IMR-90 (cell line): ENCODE data around the gene USP16. TPM values are rescaled to one million over a fixed set of nuclear protein-coding genes. Genes with fewer than 3 reads are reported as not detected.

Source experiments
- ATAC-seq: fragments of 200-7000 bp; cut with Tn5 transposase; 2 replicates; pipeline ENCODE4 v1.9.1; 2020; ENCODE audit warnings: low read depth, mild to moderate bottlenecking, moderate library complexity
- BruUV-seq: library from RNA; stranded (reverse); fragments of 400-500 nt; replicated peaks from 2 replicates; lab custom pipeline; 2021; lab: Mats Ljungman, UMichigan
- CTCF ChIA-PET: fragments of 300-600 bp; formaldehyde crosslinking; extraction: SDS; loops from one replicate; lab custom pipeline; 2021; ENCODE audit warnings: antibody characterized with exemption; lab: Yijun Ruan, JAX
- POLR2A ChIA-PET: fragments of 300-600 bp; sonication (Branson Sonifier 250); formaldehyde crosslinking; loops from one replicate; lab custom pipeline; 2022; ENCODE audit warnings: antibody characterized with exemption; ENCODE audit not compliant: unreplicated experiment; lab: Charles Lee
- DNase-seq: peaks from one replicate; pipeline ENCODE4 v3.0.0; 2013
- H2AFZ ChIP-seq: replicated peaks from 2 replicates; pipeline ENCODE3; 2013; ENCODE audit warnings: low read length, mild to moderate bottlenecking; ENCODE audit not compliant: poor library complexity
- H2AK5ac ChIP-seq: 2 replicates; pipeline ENCODE4 v1.6.1; 2013; ENCODE audit warnings: low read depth, low read length, inconsistent platforms
- H2AK9ac ChIP-seq: replicated peaks from 2 replicates; pipeline ENCODE3; 2013; ENCODE audit warnings: mild to moderate bottlenecking, low read depth, low read length, moderate library complexity; ENCODE audit not compliant: poor library complexity
- H2BK120ac ChIP-seq: 2 replicates; pipeline ENCODE4 v1.6.1; 2013; ENCODE audit warnings: low read depth, low read length, inconsistent platforms
- H2BK15ac ChIP-seq: 3 replicates; pipeline ENCODE4 v1.6.1; 2013; ENCODE audit warnings: low read depth, low read length, inconsistent platforms
- H2BK20ac ChIP-seq: 2 replicates; pipeline ENCODE4 v1.6.1; 2013; ENCODE audit warnings: low read depth, mild to moderate bottlenecking, inconsistent platforms, low read length, moderate library complexity
- H2BK5ac ChIP-seq: 2 replicates; pipeline ENCODE4 v1.6.1; 2013; ENCODE audit warnings: mild to moderate bottlenecking, low read depth, low read length, inconsistent platforms; ENCODE audit not compliant: poor library complexity, severe bottlenecking
- H3K14ac ChIP-seq: replicated peaks from 2 replicates; pipeline ENCODE4 v1.6.1; 2013; ENCODE audit warnings: low read depth, low read length, inconsistent platforms
- H3K18ac ChIP-seq: 2 replicates; pipeline ENCODE4 v1.6.1; 2013; ENCODE audit warnings: low read depth, low read length, control low read depth
- H3K23ac ChIP-seq: 2 replicates; pipeline ENCODE4 v1.6.1; 2013; ENCODE audit warnings: low read depth, low read length, inconsistent platforms
- H3K27ac ChIP-seq: 2 replicates; pipeline ENCODE4 v1.5.1; 2013; ENCODE audit warnings: mild to moderate bottlenecking, control low read depth, low read length; ENCODE audit not compliant: insufficient read depth
- H3K27me3 ChIP-seq: 2 replicates; pipeline ENCODE4 v1.6.1; 2013; ENCODE audit warnings: low read length; ENCODE audit not compliant: control insufficient read depth, insufficient read depth
- H3K36me3 ChIP-seq: 2 replicates; pipeline ENCODE4 v1.6.1; 2013; ENCODE audit warnings: low read length, mixed read lengths; ENCODE audit not compliant: control insufficient read depth, insufficient read depth
- H3K4ac ChIP-seq: 2 replicates; pipeline ENCODE4 v1.6.1; 2013; ENCODE audit warnings: low read depth, low read length, inconsistent platforms
- H3K4me1 ChIP-seq: 2 replicates; pipeline ENCODE4 v1.6.1; 2013; ENCODE audit warnings: low read length, mixed read lengths; ENCODE audit not compliant: control insufficient read depth, insufficient read depth
- H3K4me2 ChIP-seq: 2 replicates; pipeline ENCODE4 v1.6.1; 2013; ENCODE audit warnings: low read depth, mild to moderate bottlenecking, control low read depth, low read length, moderate library complexity
- H3K4me3 ChIP-seq: 2 replicates; pipeline ENCODE4 v1.5.1; 2013; ENCODE audit warnings: low read depth, mild to moderate bottlenecking, control low read depth, low read length, moderate library complexity; ENCODE audit not compliant: insufficient read depth
- H3K56ac ChIP-seq: 2 replicates; pipeline ENCODE4 v1.6.1; 2013; ENCODE audit warnings: low read length, inconsistent platforms; ENCODE audit not compliant: insufficient read depth; ENCODE audit errors: extremely low read depth
- H3K79me1 ChIP-seq, 2 experiments: 2 replicates each; pipeline ENCODE4 v1.6.1; 2013; ENCODE audit warnings: low read length in 2 of 2, inconsistent platforms in 1 of 2, low read depth in 1 of 2
- H3K9ac ChIP-seq: 2 replicates; pipeline ENCODE4 v1.6.1; 2013; ENCODE audit warnings: low read depth, low read length, control low read depth
- H3K9me1 ChIP-seq: 2 replicates; pipeline ENCODE4 v1.6.1; 2013; ENCODE audit warnings: low read length, inconsistent platforms; ENCODE audit not compliant: insufficient read depth
- H3K9me3 ChIP-seq: 2 replicates; pipeline ENCODE4 v1.6.1; 2013; ENCODE audit warnings: low read length; ENCODE audit not compliant: control insufficient read depth, insufficient read depth
- H4K20me1 ChIP-seq: 2 replicates; pipeline ENCODE4 v1.6.1; 2013; ENCODE audit warnings: low read length, inconsistent platforms; ENCODE audit not compliant: insufficient read depth
- H4K5ac ChIP-seq: 2 replicates; pipeline ENCODE4 v1.6.1; 2013; ENCODE audit warnings: mild to moderate bottlenecking, low read depth, low read length, control low read depth
- H4K8ac ChIP-seq, 2 experiments: 2 replicates each; pipeline ENCODE4 v1.6.1; 2013; ENCODE audit warnings: low read depth in 2 of 2, low read length in 2 of 2, control low read depth in 1 of 2, inconsistent platforms in 1 of 2
- H4K91ac ChIP-seq: 2 replicates; pipeline ENCODE4 v1.6.1; 2013; ENCODE audit warnings: low read depth, low read length, inconsistent platforms; ENCODE audit not compliant: insufficient read depth
- CEBPB ChIP-seq: IDR thresholded peaks from 2 replicates; pipeline ENCODE4 v1.6.1; 2012; ENCODE audit warnings: low read depth, low read length, improper control_type of control experiment
- CHD1 ChIP-seq: IDR thresholded peaks from 2 replicates; pipeline ENCODE4 v1.6.1; 2012; ENCODE audit warnings: low read depth, low read length, improper control_type of control experiment
- MXI1 ChIP-seq: IDR thresholded peaks from 2 replicates; pipeline ENCODE4 v1.6.1; 2012; ENCODE audit warnings: low read depth, mild to moderate bottlenecking, low read length, moderate library complexity, borderline replicate concordance
- RFX5 ChIP-seq: IDR thresholded peaks from 2 replicates; pipeline ENCODE4 v1.8.0; 2012; ENCODE audit warnings: low read depth, mild to moderate bottlenecking, low read length, moderate library complexity
- WGBS, 2 experiments: methylation state at CpG; one replicate each; pipeline versions ENCODE4 v1.1.5 to v1.1.7; 2013; ENCODE audit warnings: missing lambda C conversion rate in 2 of 2; ENCODE audit not compliant: insufficient read length in 1 of 2; ENCODE audit errors: extremely low coverage in 2 of 2; 5-methylcytosine and 5-hydroxymethylcytosine counted together
- dilution Hi-C: fragments of 300-500 bp; cut with HindIII; formaldehyde crosslinking; loops from one replicate; pipeline ENCODE4 v1.14.3; 2018; ENCODE audit warnings: low sequenced_read_pairs; ENCODE audit not compliant: unreplicated experiment
- in situ Hi-C: fragments of 300-500 bp; cut with MboI; formaldehyde crosslinking; loops from 3 replicates; pipeline ENCODE4 v1.14.3; 2019; ENCODE audit warnings: low sequenced_read_pairs, inconsistent platforms, mixed read lengths
- intact Hi-C: fragments of 100-400 bp; cut with micrococcal nuclease; formaldehyde crosslinking; loops from 2 replicates; pipeline ENCODE4 v1.10.0; 2022
- polyA plus RNA-seq, 3 experiments: library from polyadenylated mRNA; depleted of rRNA; stranded (reverse); fragments of >200 nt; gene quantifications; 2 replicates each; pipeline ENCODE4 v1.2.3, GENCODE V29; 2012; ENCODE audit warnings: low replicate concordance in 1 of 3
- total RNA-seq: library from RNA; depleted of rRNA; stranded (reverse); fragments of >200 nt; gene quantifications from 2 replicates; pipeline ENCODE4 v1.2.3, GENCODE V29; 2012

USP16 gene
- total and polyA plus RNA-seq, 2 of the 4 experiments (the other 2 are of a cell fraction) = 15.5 to 28.7 TPM

DNA sequence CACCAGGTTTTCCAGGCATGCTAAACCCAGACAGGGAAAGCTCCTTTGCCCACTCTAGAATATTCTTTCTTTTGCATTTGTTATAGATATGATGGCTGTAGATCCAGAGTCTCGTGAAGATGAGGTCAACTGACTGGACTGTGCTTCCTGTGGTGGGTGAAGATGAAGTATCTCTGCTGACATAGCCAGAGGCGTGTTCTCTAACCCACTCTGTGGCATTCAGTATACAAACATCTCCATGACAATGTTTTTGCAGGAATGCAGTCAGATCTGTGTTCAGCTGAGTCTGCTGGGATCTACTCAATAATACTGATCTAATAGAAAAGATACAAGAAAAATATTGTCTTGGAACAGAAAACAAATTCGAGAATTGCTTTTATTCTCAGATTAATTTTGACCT is 16.7 kb upstream of the USP16 start:
- no peak overlapping the region for H2BK5ac ChIP-seq
- no peak overlapping the region for H3K18ac ChIP-seq
- H4K8ac ChIP-seq = no peak overlapping the region
- no peak overlapping the region for H2BK20ac ChIP-seq
- no peak overlapping the region for H3K56ac ChIP-seq
- no peak overlapping the region for H2BK15ac ChIP-seq
- H2AFZ ChIP-seq = no peak overlapping the region
- H3K14ac ChIP-seq = no peak overlapping the region
- H3K79me1 ChIP-seq = peaks cover 0 to 10% of the 10 kb centered on the region in 2 experiments; a peak in 1 of 4 replicates
- no peak for ATAC-seq
- H3K23ac ChIP-seq = no peak overlapping the region
- H3K9me1 ChIP-seq = no peaks in the 10 kb centered on the region
- peaks cover 3% of the 10 kb centered on the region; the same call in 1 of the 2 replicates for H3K4me1 ChIP-seq
- BruUV-seq = TSS peak; percentile 69
- H4K91ac ChIP-seq = no peak overlapping the region
- in situ Hi-C loops (no loop called here), dilution Hi-C loops (no loop called here), intact Hi-C loops (no loop called here)
- H3K4me3 ChIP-seq = no peak overlapping the region
- H3K9me3 ChIP-seq = no peaks in the 10 kb centered on the region
- H3K27me3 ChIP-seq = no peaks in the 10 kb centered on the region
- POLR2A ChIA-PET = no interaction called here
- no peak overlapping the region for H2AK9ac ChIP-seq
- no peak overlapping the region for H4K5ac ChIP-seq
- H3K36me3 ChIP-seq = peaks cover 19% of the 10 kb centered on the region
- TF ChIP-seq RFX5 = no peak
- no peak for TF ChIP-seq CHD1
- no peak for TF ChIP-seq CEBPB
- TF ChIP-seq MXI1 = no peak
- H2BK120ac ChIP-seq = no peak overlapping the region
- DNase-seq = peak; percentile 33
- H2AK5ac ChIP-seq = no peak overlapping the region
- 60% methylated on average over 1 of the region's 3 CpGs; no CpG with 5 or more reads in 1 of the 2 experiments for WGBS, 2 experiments
- CTCF ChIA-PET = no interaction called here
- H3K4me2 ChIP-seq = no peak overlapping the region
- no peak overlapping the region for H3K27ac ChIP-seq
- no peaks in the 10 kb centered on the region for H4K20me1 ChIP-seq
- H3K4ac ChIP-seq = no peak overlapping the region
- H3K9ac ChIP-seq = no peak overlapping the region
